Measurements from ENCODE around the gene LMAN1.

The LMAN1 gene

DNA sequence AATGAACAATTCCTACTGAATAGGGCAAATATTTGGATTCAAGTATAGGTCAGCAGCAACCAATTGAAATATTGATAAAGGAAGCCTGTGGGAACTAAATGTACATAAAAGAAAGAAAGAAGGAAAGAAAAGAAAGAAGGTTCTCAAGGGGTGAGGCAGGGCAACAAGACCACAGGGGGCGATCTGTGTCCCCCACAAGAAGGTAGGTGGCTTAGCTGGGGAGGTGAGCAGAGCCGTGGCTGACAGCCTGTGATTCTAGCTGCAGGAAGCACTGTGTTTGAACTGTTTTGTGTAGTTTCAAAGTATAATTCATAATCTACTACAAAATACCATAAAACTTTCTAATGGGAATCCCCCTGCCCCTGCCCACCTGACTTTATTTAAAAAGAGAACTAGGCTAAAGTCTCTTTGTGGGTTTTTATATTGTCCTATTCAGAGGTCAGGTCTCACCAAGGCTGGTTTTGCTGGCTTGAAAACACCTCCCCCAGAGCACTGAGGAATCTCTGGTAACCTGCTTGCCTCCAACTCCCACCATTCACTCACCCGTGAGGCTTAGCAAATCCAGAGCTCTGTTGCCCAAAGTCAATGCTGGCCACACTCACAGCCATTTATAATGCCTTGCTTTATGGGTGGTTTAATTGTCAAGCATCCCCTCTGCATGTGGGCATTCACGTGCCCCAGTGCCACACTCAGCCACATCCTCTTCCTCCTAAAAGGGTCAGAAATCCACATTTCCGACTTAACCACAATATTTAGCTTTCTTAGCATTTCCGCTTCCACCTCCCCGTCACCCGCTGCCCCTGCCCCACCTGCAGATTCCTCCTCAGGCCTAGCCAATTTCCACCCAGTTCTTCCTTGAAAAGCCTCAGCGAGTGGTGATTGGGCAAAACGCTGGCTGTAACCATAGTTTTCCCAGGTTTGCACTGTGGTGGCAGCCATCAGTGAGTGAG is 36.4 kb upstream of the LMAN1 start:
- Histone ChIP-seq H3K4me3 (ENCODE audit: low read depth, low read length) (no peak overlapping the region), H3K27ac (ENCODE audit: low read depth, low read length) (no peak overlapping the region), H2AFZ (ENCODE audit: insufficient read depth, low read length, poor library complexity) (no peak overlapping the region), H3K4me1 (ENCODE audit: control insufficient read depth in 1 of 2, insufficient read depth in 2 of 2, low read length in 2 of 2) (no peaks in the 10 kb centered on the region), H3K9ac (ENCODE audit: low read length) (no peak overlapping the region), H3K79me1 (ENCODE audit: low read length) (peaks cover 2% of the 10 kb centered on the region), H3K18ac (ENCODE audit: low read length) (no peak overlapping the region), H3K23ac (ENCODE audit: low read length) (no peak overlapping the region), H2BK5ac (ENCODE audit: low read depth, low read length, poor library complexity) (no peak overlapping the region), H3K9me3 (ENCODE audit: insufficient read depth, low read depth, low read length) (no peaks in the 10 kb centered on the region), H3K4ac (ENCODE audit: low read depth, low read length) (no peak overlapping the region), H3K14ac (ENCODE audit: low read length) (no peak overlapping the region), H3K4me2 (ENCODE audit: low read length) (no peak overlapping the region), H4K91ac (ENCODE audit: low read depth, low read length) (no peak overlapping the region), H2BK12ac (ENCODE audit: low read length) (no peak overlapping the region), H3K36me3 (ENCODE audit: control insufficient read depth in 1 of 2, insufficient read depth in 2 of 2, low read length in 2 of 2) (no peaks in the 10 kb centered on the region), H4K8ac (ENCODE audit: low read depth, low read length) (no peak overlapping the region), H3K27me3 (ENCODE audit: insufficient read depth, low read length) (no peaks in the 10 kb centered on the region), H3K79me2 (ENCODE audit: control insufficient read depth, insufficient read depth, low read length, poor library complexity) (no peaks in the 10 kb centered on the region), H2AK5ac (ENCODE audit: low read length) (no peak overlapping the region), H4K12ac (ENCODE audit: low read depth, low read length) (no peak overlapping the region), H2BK120ac (ENCODE audit: insufficient read depth, low read length, poor library complexity) (no peak overlapping the region)
- DNase-seq: no peak
- no CpG with 5 or more reads among the region's 10 CpGs for WGBS (ENCODE audit: extremely low coverage, insufficient coverage, insufficient read length)

DNA sequence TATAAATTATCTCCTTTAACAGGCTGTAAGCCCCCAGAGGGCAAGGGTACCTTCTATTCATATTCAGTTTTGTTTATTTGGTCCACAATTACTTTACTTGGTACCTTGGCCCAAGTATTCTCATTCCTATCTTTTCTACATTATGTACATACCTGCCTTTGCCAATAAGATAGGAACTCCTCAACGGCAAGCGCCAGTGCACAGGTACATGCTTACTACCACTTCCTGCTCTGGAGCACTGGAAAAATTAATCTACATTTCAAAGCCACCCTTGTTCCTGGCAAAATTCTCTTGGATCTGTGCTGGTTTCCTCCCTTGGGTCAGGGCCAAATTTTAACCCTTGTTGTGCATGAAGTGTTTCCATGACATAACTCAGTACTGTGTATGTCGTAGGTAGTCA is 34.3 kb upstream of the LMAN1 start:
- no peak overlapping the region for H4K8ac ChIP-seq (ENCODE audit: low read depth, low read length)
- no peak for DNase-seq
- H3K4me3 ChIP-seq (ENCODE audit: low read depth, low read length): no peak overlapping the region
- H3K27ac ChIP-seq (ENCODE audit: low read depth, low read length): no peak overlapping the region
- no peak overlapping the region for H2BK12ac ChIP-seq (ENCODE audit: low read length)
- H4K91ac ChIP-seq (ENCODE audit: low read depth, low read length): no peak overlapping the region
- peaks cover 2% of the 10 kb centered on the region for H3K79me1 ChIP-seq (ENCODE audit: low read length)
- H2BK120ac ChIP-seq (ENCODE audit: insufficient read depth, low read length, poor library complexity): no peak overlapping the region
- no peak overlapping the region for H2BK5ac ChIP-seq (ENCODE audit: low read depth, low read length, poor library complexity)
- H3K9ac ChIP-seq (ENCODE audit: low read length): no peak overlapping the region
- no CpG with 5 or more reads among the region's 3 CpGs for WGBS (ENCODE audit: extremely low coverage, insufficient coverage, insufficient read length)
- no peaks in the 10 kb centered on the region for H3K9me3 ChIP-seq (ENCODE audit: insufficient read depth, low read depth, low read length)
- H3K4me2 ChIP-seq (ENCODE audit: low read length): no peak overlapping the region
- H2AFZ ChIP-seq (ENCODE audit: insufficient read depth, low read length, poor library complexity): no peak overlapping the region
- H4K12ac ChIP-seq (ENCODE audit: low read depth, low read length): no peak overlapping the region
- H3K4me1 ChIP-seq (ENCODE audit: control insufficient read depth in 1 of 2, insufficient read depth in 2 of 2, low read length in 2 of 2): no peaks in the 10 kb centered on the region
- no peak overlapping the region for H2AK5ac ChIP-seq (ENCODE audit: low read length)
- no peaks in the 10 kb centered on the region for H3K79me2 ChIP-seq (ENCODE audit: control insufficient read depth, insufficient read depth, low read length, poor library complexity)
- no peaks in the 10 kb centered on the region for H3K36me3 ChIP-seq (ENCODE audit: control insufficient read depth in 1 of 2, insufficient read depth in 2 of 2, low read length in 2 of 2)
- no peaks in the 10 kb centered on the region for H3K27me3 ChIP-seq (ENCODE audit: insufficient read depth, low read length)
- no peak overlapping the region for H3K14ac ChIP-seq (ENCODE audit: low read length)
- no peak overlapping the region for H3K4ac ChIP-seq (ENCODE audit: low read depth, low read length)
- no peak overlapping the region for H3K18ac ChIP-seq (ENCODE audit: low read length)
- no peak overlapping the region for H3K23ac ChIP-seq (ENCODE audit: low read length)

GRCh38 chr18:59388817-59389216 is 29.8 kb upstream of the LMAN1 start:
- Histone ChIP-seq H4K12ac (ENCODE audit: low read depth, low read length) (no peak overlapping the region), H2BK12ac (ENCODE audit: low read length) (no peak overlapping the region), H3K79me1 (ENCODE audit: low read length) (no peaks in the 10 kb centered on the region), H3K23ac (ENCODE audit: low read length) (no peak overlapping the region), H3K18ac (ENCODE audit: low read length) (no peak overlapping the region), H3K9me3 (ENCODE audit: insufficient read depth, low read depth, low read length) (no peaks in the 10 kb centered on the region), H3K14ac (ENCODE audit: low read length) (no peak overlapping the region), H3K27ac (ENCODE audit: low read depth, low read length) (no peak overlapping the region), H4K8ac (ENCODE audit: low read depth, low read length) (no peak overlapping the region), H2BK5ac (ENCODE audit: low read depth, low read length, poor library complexity) (no peak overlapping the region), H3K4me1 (ENCODE audit: control insufficient read depth in 1 of 2, insufficient read depth in 2 of 2, low read length in 2 of 2) (no peaks in the 10 kb centered on the region), H3K79me2 (ENCODE audit: control insufficient read depth, insufficient read depth, low read length, poor library complexity) (no peaks in the 10 kb centered on the region), H2AK5ac (ENCODE audit: low read length) (no peak overlapping the region), H3K4me2 (ENCODE audit: low read length) (no peak overlapping the region), H4K91ac (ENCODE audit: low read depth, low read length) (no peak overlapping the region), H3K9ac (ENCODE audit: low read length) (no peak overlapping the region), H3K4me3 (ENCODE audit: low read depth, low read length) (no peak overlapping the region), H3K36me3 (ENCODE audit: control insufficient read depth in 1 of 2, insufficient read depth in 2 of 2, low read length in 2 of 2) (no peaks in the 10 kb centered on the region), H3K4ac (ENCODE audit: low read depth, low read length) (no peak overlapping the region), H2BK120ac (ENCODE audit: insufficient read depth, low read length, poor library complexity) (no peak overlapping the region), H2AFZ (ENCODE audit: insufficient read depth, low read length, poor library complexity) (no peak overlapping the region), H3K27me3 (ENCODE audit: insufficient read depth, low read length) (no peaks in the 10 kb centered on the region)
- DNase-seq: no peak
- WGBS (ENCODE audit: extremely low coverage, insufficient coverage, insufficient read length): no CpG with 5 or more reads among the region's 4 CpGs

DNA sequence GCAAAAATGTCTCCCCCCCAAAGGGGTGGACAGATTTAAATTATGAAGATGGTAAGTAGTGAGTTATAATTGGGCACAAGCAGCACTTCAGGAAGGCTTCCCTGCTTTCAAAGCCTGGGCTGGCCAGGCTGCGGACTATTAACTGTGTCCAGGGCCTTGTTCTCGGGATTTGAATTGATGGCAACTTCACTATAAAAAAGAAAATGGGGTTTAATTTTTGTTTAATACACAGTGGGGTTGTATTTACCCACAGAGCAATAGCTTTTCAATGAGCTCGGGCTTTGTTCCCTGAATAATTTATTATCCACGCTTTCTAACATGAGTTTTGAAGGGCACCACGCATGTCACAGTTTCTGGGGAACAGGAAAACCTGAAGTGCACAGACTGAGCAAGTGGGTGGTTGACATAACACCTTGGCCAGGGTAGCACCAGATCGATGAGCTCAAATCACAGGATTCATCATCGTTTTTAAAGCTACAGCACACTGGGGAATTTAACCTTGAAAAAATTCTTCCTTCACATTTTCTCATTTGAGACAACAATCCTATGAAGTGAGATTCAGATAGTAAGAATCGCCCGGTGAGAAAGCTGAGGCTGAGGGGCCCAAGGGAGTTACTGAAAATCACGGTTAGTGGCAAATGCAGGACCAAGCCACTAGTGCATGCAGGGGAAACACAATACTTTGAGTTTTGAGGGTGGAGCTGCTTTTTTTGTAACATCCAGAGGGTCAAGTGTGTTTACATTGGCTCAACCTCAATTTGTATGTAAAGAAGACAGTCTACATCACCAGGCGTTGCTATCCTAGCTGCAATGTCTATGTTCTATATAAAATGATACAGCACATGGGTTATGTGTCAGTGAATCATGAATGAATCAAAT is 28.9 kb upstream of the LMAN1 start:
- Histone ChIP-seq H2BK12ac (ENCODE audit: low read length) (no peak overlapping the region), H3K4me1 (ENCODE audit: control insufficient read depth in 1 of 2, insufficient read depth in 2 of 2, low read length in 2 of 2) (no peaks in the 10 kb centered on the region), H3K14ac (ENCODE audit: low read length) (no peak overlapping the region), H3K27ac (ENCODE audit: low read depth, low read length) (no peak overlapping the region), H3K9ac (ENCODE audit: low read length) (no peak overlapping the region), H3K4me3 (ENCODE audit: low read depth, low read length) (no peak overlapping the region), H3K9me3 (ENCODE audit: insufficient read depth, low read depth, low read length) (no peaks in the 10 kb centered on the region), H2AFZ (ENCODE audit: insufficient read depth, low read length, poor library complexity) (no peak overlapping the region), H3K27me3 (ENCODE audit: insufficient read depth, low read length) (no peaks in the 10 kb centered on the region), H2BK120ac (ENCODE audit: insufficient read depth, low read length, poor library complexity) (no peak overlapping the region), H3K79me2 (ENCODE audit: control insufficient read depth, insufficient read depth, low read length, poor library complexity) (no peaks in the 10 kb centered on the region), H2AK5ac (ENCODE audit: low read length) (no peak overlapping the region), H3K23ac (ENCODE audit: low read length) (no peak overlapping the region), H3K18ac (ENCODE audit: low read length) (no peak overlapping the region), H4K8ac (ENCODE audit: low read depth, low read length) (no peak overlapping the region), H2BK5ac (ENCODE audit: low read depth, low read length, poor library complexity) (no peak overlapping the region), H3K79me1 (ENCODE audit: low read length) (no peaks in the 10 kb centered on the region), H4K91ac (ENCODE audit: low read depth, low read length) (no peak overlapping the region), H3K36me3 (ENCODE audit: control insufficient read depth in 1 of 2, insufficient read depth in 2 of 2, low read length in 2 of 2) (no peaks in the 10 kb centered on the region), H3K4me2 (ENCODE audit: low read length) (no peak overlapping the region), H3K4ac (ENCODE audit: low read depth, low read length) (no peak overlapping the region), H4K12ac (ENCODE audit: low read depth, low read length) (no peak overlapping the region)
- no CpG with 5 or more reads among the region's 11 CpGs for WGBS (ENCODE audit: extremely low coverage, insufficient coverage, insufficient read length)
- no peak for DNase-seq
